Superior temporal gyrus (tissue), 1 donor: Measurements from ENCODE around the gene SYNGR4.
"Not testable (repeated sequence)": the region's sequence is repeated elsewhere in the genome, so short reads cannot be mapped to it uniquely, and the experiment has no call there.

Experiments
- DNase-seq: peaks from one replicate; pipeline ENCODE4 v3.0.0-alpha.2; 2016; ENCODE audit errors: extremely low spot score

Gene SYNGR4

GRCh38 chr19:48371367-48371766, 7.2 kb downstream of the SYNGR4 start:
- DNase-seq, result no peak

- DNase-seq, result not testable (repeated sequence)
Observed at GRCh38 chr19:48371771-48372170, 7.6 kb downstream of the SYNGR4 start.

GRCh38 chr19:48372904-48373303, 8.7 kb downstream of the SYNGR4 start:
- peak; percentile 21 for DNase-seq

- DNase-seq, result no peak
Observed at GRCh38 chr19:48373567-48373966, 9.4 kb downstream of the SYNGR4 start.

GRCh38 chr19:48378194-48378570, 14.0 kb downstream of the SYNGR4 start:
- DNase-seq, result no peak

GRCh38 chr19:48379058-48379457, 14.9 kb downstream of the SYNGR4 start:
- DNase-seq, result no peak

GRCh38 chr19:48381178-48381950, 17.2 kb downstream of the SYNGR4 start:
- DNase-seq, result no peak

GRCh38 chr19:48382286-48382685, 18.1 kb downstream of the SYNGR4 start:
- no peak for DNase-seq

- no peak for DNase-seq
Observed at GRCh38 chr19:48385461-48386087, 21.4 kb downstream of the SYNGR4 start.

- DNase-seq, result no peak
Observed at GRCh38 chr19:48386981-48387380, 22.8 kb downstream of the SYNGR4 start.

- DNase-seq, result peak; percentile 49
Observed at GRCh38 chr19:48390188-48391099, 26.3 kb downstream of the SYNGR4 start.

- DNase-seq, result peak; percentile 85
Observed at GRCh38 chr19:48391100-48392005, 27.2 kb downstream of the SYNGR4 start, which contains the start of gene KDELR1. Gene KDELR1 (minus strand): TSS chr19:48391551. CDS start chr19:48391358, 193 bp downstream.

GRCh38 chr19:48392006-48392344, 27.8 kb downstream of the SYNGR4 start:
- DNase-seq, result not testable (repeated sequence)

- no peak for DNase-seq
Observed at GRCh38 chr19:48392860-48393558, 28.8 kb downstream of the SYNGR4 start.

- DNase-seq, result no peak
Observed at GRCh38 chr19:48393559-48394330, 29.6 kb downstream of the SYNGR4 start, which contains the start of gene GRIN2D. Gene GRIN2D (plus strand): TSS chr19:48393668. CDS start chr19:48398393, 4,725 bp downstream.

GRCh38 chr19:48394331-48395169, 30.4 kb downstream of the SYNGR4 start:
- no peak for DNase-seq

GRCh38 chr19:48395170-48395455, 30.9 kb downstream of the SYNGR4 start:
- no peak for DNase-seq

GRCh38 chr19:48395499-48395898, 31.3 kb downstream of the SYNGR4 start:
- no peak for DNase-seq
